Measurements from ENCODE around the gene PLEKHH2.

DNA sequence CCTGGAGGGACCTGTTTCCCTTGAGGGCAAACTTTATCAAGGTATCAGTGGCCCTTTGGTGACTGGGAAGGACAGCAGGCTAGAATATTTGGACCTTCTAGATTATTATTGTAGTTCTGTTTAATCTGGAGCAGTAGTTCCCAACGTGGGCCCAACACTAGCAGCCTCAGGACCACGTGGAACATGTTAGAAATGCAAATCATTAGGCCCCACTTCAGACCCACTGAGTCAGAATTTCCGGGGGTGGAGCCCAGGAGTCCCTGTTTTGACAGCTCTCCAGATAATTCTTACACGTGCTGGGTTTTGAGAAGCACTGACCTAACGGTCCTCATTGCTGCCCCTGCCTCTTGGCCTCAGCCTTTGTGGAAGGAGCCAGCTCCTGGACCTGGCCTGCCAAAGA lies 111.3 kb downstream of the PLEKHH2 start:
- TF ChIP-seq, protein P1, sequence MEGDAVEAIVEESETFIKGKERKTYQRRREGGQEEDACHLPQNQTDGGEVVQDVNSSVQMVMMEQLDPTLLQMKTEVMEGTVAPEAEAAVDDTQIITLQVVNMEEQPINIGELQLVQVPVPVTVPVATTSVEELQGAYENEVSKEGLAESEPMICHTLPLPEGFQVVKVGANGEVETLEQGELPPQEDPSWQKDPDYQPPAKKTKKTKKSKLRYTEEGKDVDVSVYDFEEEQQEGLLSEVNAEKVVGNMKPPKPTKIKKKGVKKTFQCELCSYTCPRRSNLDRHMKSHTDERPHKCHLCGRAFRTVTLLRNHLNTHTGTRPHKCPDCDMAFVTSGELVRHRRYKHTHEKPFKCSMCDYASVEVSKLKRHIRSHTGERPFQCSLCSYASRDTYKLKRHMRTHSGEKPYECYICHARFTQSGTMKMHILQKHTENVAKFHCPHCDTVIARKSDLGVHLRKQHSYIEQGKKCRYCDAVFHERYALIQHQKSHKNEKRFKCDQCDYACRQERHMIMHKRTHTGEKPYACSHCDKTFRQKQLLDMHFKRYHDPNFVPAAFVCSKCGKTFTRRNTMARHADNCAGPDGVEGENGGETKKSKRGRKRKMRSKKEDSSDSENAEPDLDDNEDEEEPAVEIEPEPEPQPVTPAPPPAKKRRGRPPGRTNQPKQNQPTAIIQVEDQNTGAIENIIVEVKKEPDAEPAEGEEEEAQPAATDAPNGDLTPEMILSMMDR (IDR thresholded peaks at IDR 0.05): no peak
- no peak for TF ChIP-seq POLR2A (IDR thresholded peaks at IDR 0.05)
